ENCODE results near the gene OSBPL3. TPM values are rescaled to one million over a fixed set of nuclear protein-coding genes. Genes with fewer than 3 reads are reported as not detected.

The OSBPL3 gene
- total and polyA plus RNA-seq, 8 donors, result 2.0 to 25.0 (median 9.9) TPM

DNA sequence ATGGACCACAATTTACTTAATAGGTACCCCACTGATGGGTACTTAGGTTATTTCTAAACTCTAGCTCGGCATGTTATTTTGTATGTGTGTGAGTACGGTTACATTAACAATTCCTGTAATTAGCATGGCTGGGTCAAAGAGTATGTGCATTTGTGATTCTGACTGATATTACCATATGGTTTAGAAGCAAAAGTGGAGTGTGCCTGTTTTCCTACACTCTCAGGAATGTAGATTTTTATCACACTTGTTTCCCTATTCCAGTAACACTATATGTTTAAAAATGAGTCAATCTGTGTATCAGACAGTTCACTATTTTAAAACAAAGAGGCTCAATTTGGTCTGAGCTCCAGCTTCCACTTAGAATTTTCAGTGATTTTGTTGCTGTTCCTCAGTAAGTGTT lies 178.1 kb downstream of the OSBPL3 start:
- H3K9me3 ChIP-seq, result no peaks in the 10 kb centered on the region
- no peak for TF ChIP-seq POLR2AphosphoS5 (IDR thresholded peaks at IDR 0.05)
- no peak for TF ChIP-seq EP300 (IDR thresholded peaks at IDR 0.05)
- TF ChIP-seq, protein P1, sequence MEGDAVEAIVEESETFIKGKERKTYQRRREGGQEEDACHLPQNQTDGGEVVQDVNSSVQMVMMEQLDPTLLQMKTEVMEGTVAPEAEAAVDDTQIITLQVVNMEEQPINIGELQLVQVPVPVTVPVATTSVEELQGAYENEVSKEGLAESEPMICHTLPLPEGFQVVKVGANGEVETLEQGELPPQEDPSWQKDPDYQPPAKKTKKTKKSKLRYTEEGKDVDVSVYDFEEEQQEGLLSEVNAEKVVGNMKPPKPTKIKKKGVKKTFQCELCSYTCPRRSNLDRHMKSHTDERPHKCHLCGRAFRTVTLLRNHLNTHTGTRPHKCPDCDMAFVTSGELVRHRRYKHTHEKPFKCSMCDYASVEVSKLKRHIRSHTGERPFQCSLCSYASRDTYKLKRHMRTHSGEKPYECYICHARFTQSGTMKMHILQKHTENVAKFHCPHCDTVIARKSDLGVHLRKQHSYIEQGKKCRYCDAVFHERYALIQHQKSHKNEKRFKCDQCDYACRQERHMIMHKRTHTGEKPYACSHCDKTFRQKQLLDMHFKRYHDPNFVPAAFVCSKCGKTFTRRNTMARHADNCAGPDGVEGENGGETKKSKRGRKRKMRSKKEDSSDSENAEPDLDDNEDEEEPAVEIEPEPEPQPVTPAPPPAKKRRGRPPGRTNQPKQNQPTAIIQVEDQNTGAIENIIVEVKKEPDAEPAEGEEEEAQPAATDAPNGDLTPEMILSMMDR (IDR thresholded peaks at IDR 0.05), result no peak
- no peak for TF ChIP-seq POLR2A (IDR thresholded peaks at IDR 0.05)
- intact Hi-C loops (cut with DNase I; ENCODE audit: low total_unique reads), result no loop called here
- DNase-seq, result no peak
- H3K4me3 ChIP-seq, result no peak overlapping the region
- H3K27me3 ChIP-seq, result no peaks in the 10 kb centered on the region
- no peak overlapping the region for H3K27ac ChIP-seq
- H3K36me3 ChIP-seq, result peaks cover 0 to 52% (median 32%) of the 10 kb centered on the region in 4 donors
- H3K4me1 ChIP-seq, result no peaks in the 10 kb centered on the region
- 95 to 100% (median 96%) methylated on average over 2 of the region's 2 CpGs for WGBS, 5 donors

DNA sequence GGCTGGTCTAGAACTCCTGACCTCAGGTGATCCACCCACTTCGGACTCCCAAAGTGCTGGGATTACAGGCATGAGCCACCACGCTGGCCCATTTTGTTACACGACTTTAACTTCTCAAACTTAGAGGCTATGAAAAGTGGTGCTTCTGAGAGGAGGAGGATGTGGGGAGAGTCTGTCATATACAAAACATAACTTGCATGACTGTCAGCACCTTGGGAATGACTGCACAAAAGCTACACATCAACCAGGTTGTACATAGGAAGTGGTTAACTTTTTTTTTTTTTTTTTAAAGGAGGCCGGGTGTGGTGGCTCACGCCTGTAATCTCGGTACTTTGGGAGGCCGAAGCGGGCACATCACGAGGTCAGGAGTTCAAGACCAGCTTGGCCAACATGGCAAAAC lies 179.3 kb downstream of the OSBPL3 start:
- no peak overlapping the region for H3K4me3 ChIP-seq
- intact Hi-C loops (cut with DNase I; ENCODE audit: low total_unique reads), result no loop called here
- no peaks in the 10 kb centered on the region for H3K9me3 ChIP-seq
- peaks cover 0 to 41% (median 29%) of the 10 kb centered on the region in 4 donors for H3K36me3 ChIP-seq
- TF ChIP-seq EP300 (IDR thresholded peaks at IDR 0.05), result no peak
- TF ChIP-seq POLR2AphosphoS5 (IDR thresholded peaks at IDR 0.05), result no peak
- TF ChIP-seq POLR2A (IDR thresholded peaks at IDR 0.05), result no peak
- TF ChIP-seq, protein P1 (IDR thresholded peaks at IDR 0.05), result no peak
- 83 to 96% (median 88%) methylated on average over 9 of the region's 9 CpGs for WGBS, 5 donors
- no peaks in the 10 kb centered on the region for H3K4me1 ChIP-seq
- no peak overlapping the region for H3K27ac ChIP-seq
- DNase-seq, result no peak
- H3K27me3 ChIP-seq, result no peaks in the 10 kb centered on the region

DNA sequence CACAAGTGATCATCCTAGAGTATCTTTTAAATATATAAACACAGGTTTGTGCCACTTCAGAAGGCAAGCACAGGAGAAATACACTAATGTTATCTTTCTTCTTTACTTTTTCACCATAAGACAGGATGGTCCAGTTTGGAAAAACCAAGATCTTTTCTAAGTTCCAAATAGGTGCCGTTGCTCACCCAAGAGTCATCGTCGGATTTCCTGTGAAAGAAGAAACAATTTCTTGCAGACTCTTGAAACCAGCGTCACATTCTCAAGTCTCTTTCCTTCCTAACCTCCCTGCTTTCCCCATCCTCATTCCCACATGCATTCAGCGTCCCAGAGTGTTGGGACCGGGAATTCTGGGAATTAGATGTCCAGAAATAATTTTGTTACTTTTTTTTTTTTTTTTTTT lies 179.9 kb downstream of the OSBPL3 start:
- Histone ChIP-seq H3K4me3 (no peak overlapping the region), H3K36me3 (peaks cover 0 to 39% (median 28%) of the 10 kb centered on the region in 4 donors), H3K9me3 (no peaks in the 10 kb centered on the region), H3K27ac (no peak overlapping the region), H3K27me3 (no peaks in the 10 kb centered on the region), H3K4me1 (no peaks in the 10 kb centered on the region)
- DNase-seq, result no peak
- intact Hi-C loops (cut with DNase I; ENCODE audit: low total_unique reads), result no loop called here
- WGBS, 5 donors, result 94 to 97% (median 96%) methylated on average over 6 of the region's 6 CpGs
- TF ChIP-seq EP300 (IDR thresholded peaks at IDR 0.05), result no peak
- TF ChIP-seq, protein P1 (IDR thresholded peaks at IDR 0.05), result no peak

DNA sequence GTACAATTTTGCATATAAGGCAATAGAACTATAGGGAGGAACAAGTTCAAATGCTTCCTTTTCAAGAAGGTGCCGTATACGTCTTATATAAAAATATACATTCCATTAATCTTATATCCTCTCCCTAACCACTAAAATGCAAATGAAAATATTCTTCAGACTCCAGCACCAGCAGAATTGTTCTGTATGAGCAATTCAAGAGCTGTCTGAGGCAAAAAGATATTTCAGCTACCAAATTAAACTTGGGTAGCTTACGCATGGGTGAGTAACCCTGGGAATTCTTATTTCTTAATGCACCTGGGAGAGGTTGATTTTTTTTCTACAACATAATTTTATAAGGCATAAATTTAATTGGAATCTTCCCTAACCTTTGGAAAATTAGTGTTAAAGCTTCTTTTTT lies 180.5 kb downstream of the OSBPL3 start:
- WGBS, 5 donors, result 90 to 96% (median 95%) methylated on average over 3 of the region's 3 CpGs
- peaks cover 0 to 39% (median 28%) of the 10 kb centered on the region in 4 donors for H3K36me3 ChIP-seq
- intact Hi-C loops (cut with DNase I; ENCODE audit: low total_unique reads), result no loop called here

More for the DNA sequence above, 180.5 kb downstream of the OSBPL3 start:
- TF ChIP-seq EP300 (IDR thresholded peaks at IDR 0.05) (no peak), POLR2A (IDR thresholded peaks at IDR 0.05) (no peak), POLR2AphosphoS5 (IDR thresholded peaks at IDR 0.05) (no peak)
- TF ChIP-seq, protein P1 (IDR thresholded peaks at IDR 0.05), result no peak
- H3K9me3 ChIP-seq, result no peaks in the 10 kb centered on the region
- H3K4me3 ChIP-seq, result no peak overlapping the region
- H3K27ac ChIP-seq, result no peak overlapping the region
- H3K27me3 ChIP-seq, result no peaks in the 10 kb centered on the region
- no peaks in the 10 kb centered on the region for H3K4me1 ChIP-seq
- no peak for DNase-seq
